Islet of Langerhans (tissue), 1 donor: ENCODE data around the gene KANSL1.
"Not testable (repeated sequence)": the region's sequence is repeated elsewhere in the genome, so short reads cannot be mapped to it uniquely, and the experiment has no call there.

Experiments
- FAIRE-seq: peaks from one replicate; lab custom pipeline; 2011; peaks lifted over from hg19 to GRCh38; lab: Jason Lieb, UNC

KANSL1 gene

DNA sequence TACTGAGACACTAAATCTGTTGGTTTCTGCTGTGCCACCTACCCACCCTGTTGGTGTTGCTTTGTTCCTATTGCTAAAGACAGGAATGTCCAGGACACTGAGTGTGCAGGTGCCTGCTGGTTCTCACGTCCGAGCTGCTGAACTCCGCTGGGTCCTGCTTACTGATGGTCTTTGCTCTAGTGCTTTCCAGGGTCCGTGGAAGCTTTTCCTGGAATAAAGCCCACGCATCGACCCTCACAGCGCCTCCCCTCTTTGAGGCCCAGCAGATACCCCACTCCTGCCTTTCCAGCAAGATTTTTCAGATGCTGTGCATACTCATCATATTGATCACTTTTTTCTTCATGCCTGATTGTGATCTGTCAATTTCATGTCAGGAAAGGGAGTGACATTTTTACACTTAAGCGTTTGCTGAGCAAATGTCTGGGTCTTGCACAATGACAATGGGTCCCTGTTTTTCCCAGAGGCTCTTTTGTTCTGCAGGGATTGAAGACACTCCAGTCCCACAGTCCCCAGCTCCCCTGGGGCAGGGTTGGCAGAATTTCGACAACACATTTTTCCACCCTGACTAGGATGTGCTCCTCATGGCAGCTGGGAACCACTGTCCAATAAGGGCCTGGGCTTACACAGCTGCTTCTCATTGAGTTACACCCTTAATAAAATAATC, 179.6 kb downstream of the KANSL1 start:
- no peak for FAIRE-seq

GRCh38 chr17:46013127-46013501, 180.1 kb downstream of the KANSL1 start:
- no peak for FAIRE-seq

GRCh38 chr17:46012506-46013079, 180.6 kb downstream of the KANSL1 start:
- no peak for FAIRE-seq

- no peak for FAIRE-seq
Measured at GRCh38 chr17:46011711-46012505, 181.3 kb downstream of the KANSL1 start.

- FAIRE-seq = no peak
Measured at GRCh38 chr17:46010597-46011186, 182.5 kb downstream of the KANSL1 start.

DNA sequence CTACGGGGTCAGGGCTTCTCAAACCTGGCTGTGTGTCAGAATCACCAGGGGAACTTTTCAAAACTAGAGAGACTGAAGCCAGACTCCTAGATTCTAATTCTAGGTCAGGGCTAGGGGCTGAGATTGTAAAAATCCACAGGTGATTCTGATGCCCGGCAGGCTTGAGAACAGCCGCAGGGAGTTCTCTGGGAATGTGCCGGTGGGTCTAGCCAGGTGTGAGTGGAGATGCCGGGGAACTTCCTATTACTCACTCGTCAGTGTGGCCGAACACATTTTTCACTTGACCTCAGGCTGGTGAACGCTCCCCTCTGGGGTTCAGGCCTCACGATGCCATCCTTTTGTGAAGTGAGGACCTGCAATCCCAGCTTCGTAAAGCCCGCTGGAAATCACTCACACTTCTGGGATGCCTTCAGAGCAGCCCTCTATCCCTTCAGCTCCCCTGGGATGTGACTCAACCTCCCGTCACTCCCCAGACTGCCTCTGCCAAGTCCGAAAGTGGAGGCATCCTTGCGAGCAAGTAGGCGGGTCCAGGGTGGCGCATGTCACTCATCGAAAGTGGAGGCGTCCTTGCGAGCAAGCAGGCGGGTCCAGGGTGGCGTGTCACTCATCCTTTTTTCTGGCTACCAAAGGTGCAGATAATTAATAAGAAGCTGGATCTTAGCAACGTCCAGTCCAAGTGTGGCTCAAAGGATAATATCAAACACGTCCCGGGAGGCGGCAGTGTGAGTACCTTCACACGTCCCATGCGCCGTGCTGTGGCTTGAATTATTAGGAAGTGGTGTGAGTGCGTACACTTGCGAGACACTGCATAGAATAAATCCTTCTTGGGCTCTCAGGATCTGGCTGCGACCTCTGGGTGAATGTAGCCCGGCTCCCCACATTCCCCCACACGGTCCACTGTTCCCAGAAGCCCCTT, 183.3 kb downstream of the KANSL1 start:
- FAIRE-seq = no peak

DNA sequence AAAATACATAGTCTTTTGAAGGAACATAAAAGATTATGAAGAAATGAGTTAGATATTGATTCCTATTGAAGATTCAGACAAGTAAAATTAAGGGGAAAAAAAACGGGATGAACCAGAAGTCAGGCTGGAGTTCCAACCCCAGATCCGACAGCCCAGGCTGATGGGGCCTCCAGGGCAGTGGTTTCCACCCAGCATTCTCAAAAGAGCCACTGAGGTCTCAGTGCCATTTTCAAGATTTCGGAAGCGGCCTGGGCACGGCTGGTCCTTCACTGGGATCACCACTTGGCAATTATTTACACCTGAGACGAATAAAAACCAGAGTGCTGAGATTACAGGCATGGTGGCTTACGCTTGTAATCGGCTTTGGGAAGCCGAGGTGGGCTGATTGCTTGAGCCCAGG, 184.6 kb downstream of the KANSL1 start:
- no peak for FAIRE-seq

DNA sequence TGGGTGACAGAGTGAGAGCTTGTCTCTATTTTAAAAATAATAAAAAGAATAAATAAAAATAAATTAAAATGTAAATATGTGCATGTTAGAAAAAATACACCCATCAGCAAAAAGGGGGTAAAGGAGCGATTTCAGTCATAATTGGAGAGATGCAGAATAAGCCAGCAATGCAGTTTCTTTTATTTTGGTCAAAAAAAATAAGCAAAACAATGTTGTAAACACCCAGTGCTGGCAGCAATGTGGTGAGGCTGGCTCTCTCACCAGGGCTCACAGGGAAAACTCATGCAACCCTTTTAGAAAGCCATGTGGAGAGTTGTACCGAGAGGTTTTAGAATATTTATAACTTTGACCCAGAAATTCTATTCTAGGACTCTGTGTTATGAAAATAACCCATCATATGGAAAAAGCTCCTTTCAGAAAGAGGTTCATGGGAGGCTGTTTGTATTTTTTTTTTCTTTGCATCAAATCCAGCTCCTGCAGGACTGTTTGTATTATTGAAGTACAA, 185.7 kb downstream of the KANSL1 start:
- no peak for FAIRE-seq

DNA sequence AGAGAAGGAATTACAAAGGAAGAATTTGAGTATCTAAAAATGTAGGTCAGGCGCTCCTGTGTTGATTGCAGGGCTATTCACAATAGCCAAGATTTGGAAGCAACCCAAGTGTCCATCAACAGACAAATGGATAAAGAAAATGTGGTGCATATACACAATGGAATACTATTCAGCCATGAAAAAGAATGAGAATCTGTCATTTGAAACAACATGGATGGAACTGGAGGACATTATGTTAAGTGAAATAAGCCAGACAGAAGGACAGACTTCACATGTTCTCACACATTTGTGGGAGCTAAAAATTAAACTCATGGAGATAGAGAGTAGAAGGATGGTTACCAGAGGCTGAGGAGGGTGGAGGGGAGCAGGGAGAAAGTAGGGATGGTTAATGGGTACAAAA, 187.1 kb downstream of the KANSL1 start:
- FAIRE-seq = not testable (repeated sequence)

DNA sequence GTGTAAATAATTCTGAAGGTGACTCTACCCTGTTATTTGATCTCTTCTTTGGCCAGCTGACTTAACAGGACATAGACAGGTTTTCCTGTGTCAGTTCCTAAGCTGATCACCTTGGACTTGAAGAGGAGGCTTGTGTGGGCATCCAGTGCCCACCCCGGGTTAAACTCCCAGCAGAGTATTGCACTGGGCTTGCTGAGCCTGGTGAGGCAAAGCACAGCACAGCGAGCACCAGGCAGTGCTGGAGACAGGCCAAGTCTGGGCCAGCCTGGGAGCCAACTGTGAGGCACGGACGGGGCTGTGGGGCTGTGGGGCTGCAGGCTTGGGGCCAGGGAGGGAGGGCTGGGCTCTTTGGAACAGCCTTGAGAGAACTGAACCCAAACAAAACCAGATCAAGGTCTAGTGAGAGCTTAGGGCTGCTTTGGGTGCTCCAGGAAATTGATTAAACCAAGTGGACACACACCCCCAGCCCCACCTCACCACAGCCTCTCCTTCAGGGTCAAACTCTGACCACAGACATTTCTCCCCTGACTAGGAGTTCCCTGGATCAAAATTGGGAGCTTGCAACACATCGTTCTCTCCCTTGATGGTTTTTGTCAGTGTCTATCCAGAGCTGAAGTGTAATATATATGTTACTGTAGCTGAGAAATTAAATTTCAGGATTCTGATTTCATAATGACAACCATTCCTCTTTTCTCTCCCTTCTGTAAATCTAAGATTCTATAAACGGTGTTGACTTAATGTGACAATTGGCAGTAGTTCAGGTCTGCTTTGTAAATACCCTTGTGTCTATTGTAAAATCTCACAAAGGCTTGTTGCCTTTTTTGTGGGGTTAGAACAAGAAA, 189.1 kb downstream of the KANSL1 start:
- FAIRE-seq = no peak

DNA sequence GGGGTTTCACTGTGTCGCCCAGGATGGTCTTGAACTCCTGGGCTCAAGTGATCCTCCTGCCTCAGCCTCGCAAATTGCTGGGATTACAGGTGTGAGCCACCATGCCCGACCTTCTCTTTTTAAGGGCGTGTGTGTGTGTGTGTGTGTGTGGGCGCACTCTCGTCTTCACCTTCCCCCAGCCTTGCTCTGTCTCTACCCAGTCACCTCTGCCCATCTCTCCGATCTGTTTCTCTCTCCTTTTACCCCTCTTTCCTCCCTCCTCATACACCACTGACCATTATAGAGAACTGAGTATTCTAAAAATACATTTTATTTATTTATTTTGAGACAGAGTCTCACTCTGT, 190.3 kb downstream of the KANSL1 start:
- FAIRE-seq = no peak

DNA sequence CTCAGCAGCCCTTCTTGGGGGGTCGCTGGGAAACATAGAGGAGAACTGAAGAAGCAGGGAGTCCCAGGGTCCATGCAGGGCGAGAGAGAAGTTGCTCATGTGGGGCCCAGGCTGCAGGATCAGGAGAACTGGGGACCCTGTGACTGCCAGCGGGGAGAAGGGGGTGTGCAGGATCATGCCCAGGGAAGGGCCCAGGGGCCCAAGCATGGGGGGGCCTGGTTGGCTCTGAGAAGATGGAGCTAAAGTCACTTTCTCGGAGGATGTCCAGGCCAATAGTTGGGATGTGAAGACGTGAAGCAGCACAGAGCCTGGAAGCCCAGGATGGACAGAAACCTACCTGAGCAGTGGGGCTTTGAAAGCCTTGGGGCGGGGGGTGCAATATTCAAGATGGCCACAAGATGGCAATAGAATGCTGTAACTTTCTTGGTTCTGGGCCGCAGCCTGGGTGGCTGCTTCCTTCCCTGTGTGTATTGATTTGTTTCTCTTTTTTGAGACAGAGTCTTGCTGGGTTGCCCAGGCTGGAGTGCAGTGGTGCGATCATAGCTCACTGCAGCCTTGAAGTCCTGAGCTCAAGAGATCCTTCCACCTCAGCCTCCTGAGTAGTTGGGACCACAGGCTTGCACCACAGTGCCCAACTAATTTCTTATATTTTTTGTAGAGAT, 190.8 kb downstream of the KANSL1 start:
- peak; percentile 86 for FAIRE-seq

GRCh38 chr17:46001390-46002310, 191.6 kb downstream of the KANSL1 start:
- no peak for FAIRE-seq

GRCh38 chr17:46000757-46001156, 192.5 kb downstream of the KANSL1 start:
- no peak for FAIRE-seq

GRCh38 chr17:46000292-46000691, 192.9 kb downstream of the KANSL1 start:
- no peak for FAIRE-seq

GRCh38 chr17:45999900-46000290, 193.3 kb downstream of the KANSL1 start:
- FAIRE-seq = no peak

DNA sequence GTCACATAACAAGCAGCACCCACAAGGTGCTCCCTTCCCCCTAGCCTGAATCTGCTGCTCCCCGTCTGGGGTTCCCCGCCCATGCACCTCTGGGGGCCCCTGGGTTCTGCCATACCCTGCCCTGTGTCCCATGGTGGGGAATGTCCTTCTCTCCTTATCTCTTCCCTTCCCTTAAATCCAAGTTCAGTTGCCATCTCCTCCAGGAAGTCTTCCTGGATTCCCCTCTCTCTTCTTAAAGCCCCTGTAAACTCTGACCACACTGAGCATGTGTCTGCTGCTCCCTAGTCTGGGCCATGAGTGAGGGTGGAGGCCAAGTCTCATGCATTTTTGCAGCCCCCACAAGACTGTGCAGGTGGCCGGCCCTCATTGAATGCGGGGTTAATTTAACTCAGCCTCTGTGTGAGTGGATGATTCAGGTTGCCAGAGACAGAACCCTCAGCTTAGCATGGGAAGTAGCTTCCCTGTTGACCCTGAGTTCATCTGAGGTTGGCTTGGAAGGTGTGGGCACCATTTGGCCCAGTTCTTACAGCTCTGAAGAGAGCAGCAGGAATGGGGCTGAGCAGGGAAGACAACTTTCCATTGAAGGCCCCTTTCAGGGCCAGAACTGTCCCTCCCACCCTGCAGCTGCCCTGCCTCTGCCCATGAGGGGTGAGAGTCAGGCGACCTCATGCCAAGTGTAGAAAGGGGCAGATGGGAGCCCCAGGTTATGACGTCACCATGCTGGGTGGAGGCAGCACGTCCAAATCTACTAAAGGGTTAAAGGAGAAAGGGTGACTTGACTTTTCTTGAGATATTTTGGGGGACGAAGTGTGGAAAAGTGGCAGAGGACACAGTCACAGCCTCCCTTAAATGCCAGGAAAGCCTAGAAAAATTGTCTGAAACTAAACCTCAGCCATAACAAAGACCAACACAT, 194.0 kb downstream of the KANSL1 start, which contains the start of gene STH:
TSS of gene STH (plus strand) at position 264 of the 913 bp plus-strand sequence. CDS start at position 294, 30 bp downstream.
- FAIRE-seq = no peak

DNA sequence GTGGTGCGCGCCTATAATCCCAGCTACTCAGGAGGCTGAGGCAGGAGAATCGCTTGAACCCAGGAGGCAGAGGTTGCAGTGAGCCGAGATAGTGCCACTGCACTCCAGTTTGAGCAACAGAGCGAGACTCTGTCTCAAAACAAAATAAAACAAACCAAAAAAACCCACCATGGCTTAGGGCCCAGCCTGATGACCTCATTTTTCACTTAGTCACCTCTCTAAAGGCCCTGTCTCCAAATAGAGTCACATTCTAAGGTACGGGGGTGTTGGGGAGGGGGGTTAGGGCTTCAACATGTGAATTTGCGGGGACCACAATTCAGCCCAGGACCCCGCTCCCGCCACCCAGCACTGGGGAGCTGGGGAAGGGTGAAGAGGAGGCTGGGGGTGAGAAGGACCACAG, 195.6 kb downstream of the KANSL1 start:
- FAIRE-seq = no peak
